A549 treated with AZD9567 at 1 μM for 4 hours (cell line): Measurements from ENCODE around the gene EVI2B. TPM values are rescaled to one million over a fixed set of nuclear protein-coding genes. Genes with fewer than 3 reads are reported as not detected.

Experiments used
- total RNA-seq: library from RNA; stranded (reverse); fragments of 200-300 nt; extraction: Qiagen RNA extraction; gene quantifications from 5 replicates; pipeline ENCODE4 v1.2.3, GENCODE V29; 2022; ENCODE audit not compliant: insufficient read depth

Gene EVI2B, protein sequence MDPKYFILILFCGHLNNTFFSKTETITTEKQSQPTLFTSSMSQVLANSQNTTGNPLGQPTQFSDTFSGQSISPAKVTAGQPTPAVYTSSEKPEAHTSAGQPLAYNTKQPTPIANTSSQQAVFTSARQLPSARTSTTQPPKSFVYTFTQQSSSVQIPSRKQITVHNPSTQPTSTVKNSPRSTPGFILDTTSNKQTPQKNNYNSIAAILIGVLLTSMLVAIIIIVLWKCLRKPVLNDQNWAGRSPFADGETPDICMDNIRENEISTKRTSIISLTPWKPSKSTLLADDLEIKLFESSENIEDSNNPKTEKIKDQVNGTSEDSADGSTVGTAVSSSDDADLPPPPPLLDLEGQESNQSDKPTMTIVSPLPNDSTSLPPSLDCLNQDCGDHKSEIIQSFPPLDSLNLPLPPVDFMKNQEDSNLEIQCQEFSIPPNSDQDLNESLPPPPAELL
- total RNA-seq: 0.09 TPM in 1 of 5 replicates, not detected in the others

DNA sequence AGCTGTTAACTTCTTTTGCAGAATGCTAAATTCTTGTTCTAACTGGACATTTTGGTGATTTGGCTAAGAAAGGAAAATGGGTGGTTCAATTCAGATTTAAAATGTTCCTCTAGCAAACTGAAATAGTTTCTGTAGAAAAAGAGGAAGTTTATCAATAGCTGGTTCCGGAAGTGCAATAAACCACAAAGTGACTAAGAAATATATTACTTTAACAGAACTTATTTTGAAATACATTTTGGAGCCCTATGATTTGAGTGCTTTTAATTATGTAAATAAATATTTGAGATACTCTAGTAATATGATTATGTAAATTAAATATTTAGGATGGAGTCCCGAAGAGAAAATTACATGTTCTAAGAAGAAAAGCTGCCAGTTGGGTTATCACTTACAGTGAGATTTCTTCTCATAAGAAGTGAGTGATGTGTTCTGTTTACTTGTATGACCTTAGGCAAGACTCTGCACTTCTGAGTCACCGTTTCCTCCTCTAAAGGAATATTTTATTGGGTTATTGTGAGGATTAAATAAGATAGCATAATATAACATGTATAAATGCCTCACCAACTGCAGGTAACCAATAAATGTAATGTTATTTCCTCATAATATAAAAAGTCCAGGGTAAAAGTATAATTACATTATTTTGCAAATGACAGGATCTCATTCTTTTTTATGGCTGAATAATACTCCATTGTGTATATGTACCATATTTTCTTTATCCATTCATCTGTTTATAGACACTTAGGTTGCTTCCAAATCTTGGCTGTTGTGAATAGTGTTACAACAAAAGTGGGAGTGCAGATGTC lies at the start of gene EVI2B:
Gene EVI2B (minus strand): TSS at position 73 of the 800 bp plus-strand sequence. CDS start 8,445 bp downstream, outside the sequence.

GRCh38 chr17:31321481-31321880 lies 7.6 kb upstream of the EVI2B start, which contains the start of gene EVI2A:
Gene EVI2A, minus strand, starts transcription at chr17:31321622. Its CDS starts 2,609 bp downstream, at chr17:31319013.

DNA sequence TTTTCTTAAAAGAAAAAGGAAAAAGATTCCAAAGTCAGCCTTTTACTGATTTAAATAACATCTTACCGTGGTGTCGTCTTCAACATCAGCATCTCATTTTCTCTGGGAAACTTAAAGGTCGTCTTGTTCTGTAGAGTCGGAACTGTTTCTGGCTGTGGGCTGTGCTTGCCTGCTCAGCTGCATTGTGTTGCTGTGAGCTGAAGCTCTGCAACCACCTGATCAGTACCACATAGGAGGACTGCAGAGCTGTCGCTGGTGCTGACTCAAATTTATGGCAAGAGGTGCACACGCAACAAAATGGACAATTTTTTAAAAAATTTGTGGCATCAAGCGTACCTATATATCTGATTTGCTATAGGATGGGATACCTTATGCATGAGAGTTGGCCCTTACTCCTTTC lies 16.8 kb downstream of the EVI2B start, which contains the start of gene OMG:
Gene OMG (minus strand): TSS at position 150 of the 400 bp plus-strand sequence. CDS start 908 bp downstream, outside the sequence.

Other genes starting within 250 kb of the EVI2B start
- 15.7 to 32.1 TPM (median 19.1 TPM) in 5 replicates for gene NF1, start 219.1 kb downstream of the EVI2B start, total RNA-seq
- gene OMG, start 16.8 kb downstream of the EVI2B start, total RNA-seq: not detected in 5 replicates
- not detected in 5 replicates for gene EVI2A, start 7.6 kb upstream of the EVI2B start, total RNA-seq
- 1.5 to 5.4 TPM (median 2.3 TPM) in 5 replicates for gene RAB11FIP4, start 77.6 kb upstream of the EVI2B start, total RNA-seq